Measurements from ENCODE around the gene COL24A1. TPM values are rescaled to one million over a fixed set of nuclear protein-coding genes. Genes with fewer than 3 reads are reported as not detected.

COL24A1 gene
- total and polyA plus RNA-seq, 2 of the 13 experiments (the other 11 are each of a cell fraction or from before 2014, with no cell fraction given), result 0.04 to 0.13 TPM

DNA sequence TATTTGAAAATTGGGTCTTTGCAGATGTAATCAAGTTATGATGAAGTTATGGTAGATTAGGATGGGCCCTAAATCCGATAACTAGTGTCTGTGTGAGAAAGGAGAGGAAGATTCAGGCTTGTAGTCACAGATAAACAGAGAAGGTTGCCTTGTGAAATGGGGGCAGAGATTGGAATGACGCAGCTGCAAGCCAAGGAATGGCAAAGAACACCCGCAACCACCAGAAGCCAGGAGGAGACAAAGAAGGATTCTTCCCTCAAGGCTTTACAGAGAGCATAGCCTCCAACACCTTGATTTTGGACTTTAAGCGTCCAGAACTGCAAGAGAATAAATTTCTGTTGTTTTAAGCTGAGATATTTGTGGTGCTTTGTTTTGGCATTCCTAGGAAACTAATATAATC is 35.4 kb upstream of the COL24A1 start (continued):
- TF ChIP-seq, protein P1, sequence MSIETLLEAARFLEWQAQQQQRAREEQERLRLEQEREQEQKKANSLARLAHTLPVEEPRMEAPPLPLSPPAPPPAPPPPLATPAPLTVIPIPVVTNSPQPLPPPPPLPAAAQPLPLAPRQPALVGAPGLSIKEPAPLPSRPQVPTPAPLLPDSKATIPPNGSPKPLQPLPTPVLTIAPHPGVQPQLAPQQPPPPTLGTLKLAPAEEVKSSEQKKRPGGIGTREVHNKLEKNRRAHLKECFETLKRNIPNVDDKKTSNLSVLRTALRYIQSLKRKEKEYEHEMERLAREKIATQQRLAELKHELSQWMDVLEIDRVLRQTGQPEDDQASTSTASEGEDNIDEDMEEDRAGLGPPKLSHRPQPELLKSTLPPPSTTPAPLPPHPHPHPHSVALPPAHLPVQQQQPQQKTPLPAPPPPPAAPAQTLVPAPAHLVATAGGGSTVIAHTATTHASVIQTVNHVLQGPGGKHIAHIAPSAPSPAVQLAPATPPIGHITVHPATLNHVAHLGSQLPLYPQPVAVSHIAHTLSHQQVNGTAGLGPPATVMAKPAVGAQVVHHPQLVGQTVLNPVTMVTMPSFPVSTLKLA (IDR thresholded peaks at IDR 0.05), result no peak

DNA sequence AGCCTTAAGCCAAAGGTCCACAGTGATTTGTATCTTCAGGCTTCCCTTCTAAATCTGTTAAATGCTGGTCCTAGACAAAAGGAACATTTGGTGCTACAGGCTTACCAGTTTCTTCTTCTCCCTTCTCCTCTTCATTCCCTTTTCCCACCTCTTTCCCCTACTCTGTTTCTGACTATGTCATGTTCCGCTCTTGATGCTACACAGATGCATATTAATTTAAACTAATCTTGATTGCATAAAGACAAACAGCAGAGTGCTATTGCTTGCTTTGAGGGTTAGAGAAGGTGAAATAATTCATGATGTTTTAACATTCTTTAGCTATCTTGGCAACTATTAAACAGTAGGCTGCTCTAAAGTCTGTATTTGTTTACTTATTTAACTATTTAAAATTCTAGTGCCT is 34.3 kb upstream of the COL24A1 start:
- H3K27me3 ChIP-seq (ENCODE audit: control insufficient read depth in 1 of 2, insufficient read depth in 2 of 2, low read length in 2 of 2), result no peaks in the 10 kb centered on the region
- no peak overlapping the region for H3K4me2 ChIP-seq (ENCODE audit: low read depth, low read length)
- H3K79me2 ChIP-seq (ENCODE audit: insufficient read depth, low read length), result no peaks in the 10 kb centered on the region
- ChIA-PET POLR2A (no interaction called here), CTCF (ENCODE audit: low intra/inter-chr PET ratio, low total read pairs) (no interaction called here)
- ATAC-seq, result no peak
- intact Hi-C loops (cut with micrococcal nuclease; ENCODE audit: unreplicated experiment) (no loop called here), in situ Hi-C loops (cut with HindIII; ENCODE audit: extremely low pct_ligation_motif_present, low pct_unique_long_range_greater_than_20kb) (no loop called here)
- H3K4me3 ChIP-seq (replicated peaks in 1 of 3; ENCODE audit: insufficient read depth in 1 of 3, low read depth in 2 of 3, low read length in 3 of 3), result no peak overlapping the region
- no peak overlapping the region for H2AFZ ChIP-seq (ENCODE audit: low read length)
- DNase-seq (ENCODE audit: low spot score), result no peak
- BruUV-seq (replicated peaks), result no TSS peak
- H3K4me1 ChIP-seq (ENCODE audit: insufficient read depth, low read length), result no peaks in the 10 kb centered on the region
- H3K27ac ChIP-seq (ENCODE audit: extremely low read length, insufficient read depth, low read length), result no peak overlapping the region
- TF ChIP-seq ZNF891 (CRISPR knock-in tag; IDR thresholded peaks at IDR 0.05), result no peak
- TF ChIP-seq STAT5B (CRISPR knock-in tag; IDR thresholded peaks at IDR 0.05), result no peak
- no peak for TF ChIP-seq ZNF557 (CRISPR knock-in tag; IDR thresholded peaks at IDR 0.05)
- no peak for TF ChIP-seq KLF15 (CRISPR knock-in tag; IDR thresholded peaks at IDR 0.05; ENCODE audit: borderline replicate concordance)
- no peak for TF ChIP-seq SNAPC2 (CRISPR knock-in tag; IDR thresholded peaks at IDR 0.05)
- no peaks in the 10 kb centered on the region for H3K36me3 ChIP-seq (replicated peaks in 1 of 2; ENCODE audit: control insufficient read depth in 1 of 2, insufficient read depth in 2 of 2, low read length in 2 of 2)
- FAIRE-seq, result no peak
- no peak overlapping the region for H3K9ac ChIP-seq (ENCODE audit: insufficient read depth, low read depth, low read length)
- H4K20me1 ChIP-seq (ENCODE audit: insufficient read depth, low read length), result no peaks in the 10 kb centered on the region
- H3K9me3 ChIP-seq (ENCODE audit: low read length), result no peaks in the 10 kb centered on the region
- 8% methylated on average over 1 of the region's 1 CpG for WGBS (ENCODE audit: low lambda C conversion rate)

DNA sequence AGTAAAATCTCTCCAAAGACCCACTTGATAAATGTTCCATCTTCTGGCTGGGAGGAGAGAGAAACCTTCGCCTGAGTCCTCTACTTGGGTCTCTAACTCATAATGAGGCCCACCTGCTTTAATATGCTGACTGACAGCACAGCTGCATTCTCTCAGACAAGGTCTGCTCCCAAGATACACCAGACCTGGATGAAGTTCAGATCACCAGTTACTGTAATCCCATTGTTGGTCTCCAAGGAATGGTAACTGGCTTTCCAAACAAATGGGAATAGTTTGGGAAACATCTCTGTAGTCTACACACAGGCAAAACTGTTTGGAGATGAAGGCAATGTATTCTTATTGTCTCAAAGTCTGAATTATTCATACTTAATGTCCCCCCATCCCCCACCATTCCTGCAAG is 27.9 kb upstream of the COL24A1 start:
- no peaks in the 10 kb centered on the region for H3K36me3 ChIP-seq (replicated peaks in 1 of 2; ENCODE audit: control insufficient read depth in 1 of 2, insufficient read depth in 2 of 2, low read length in 2 of 2)
- intact Hi-C loops (cut with micrococcal nuclease; ENCODE audit: unreplicated experiment) (no loop called here), in situ Hi-C loops (cut with HindIII; ENCODE audit: extremely low pct_ligation_motif_present, low pct_unique_long_range_greater_than_20kb) (no loop called here)
- WGBS (ENCODE audit: low lambda C conversion rate), result 0% methylated on average over 1 of the region's 1 CpG
- H3K79me2 ChIP-seq (ENCODE audit: insufficient read depth, low read length), result no peaks in the 10 kb centered on the region
- BruUV-seq (replicated peaks), result no TSS peak
- DNase-seq (ENCODE audit: low spot score), result no peak
- H3K9me3 ChIP-seq (ENCODE audit: low read length), result no peaks in the 10 kb centered on the region
- no peak overlapping the region for H2AFZ ChIP-seq (ENCODE audit: low read length)
- H3K9ac ChIP-seq (ENCODE audit: insufficient read depth, low read depth, low read length), result no peak overlapping the region
- ATAC-seq, result no peak
- ChIA-PET CTCF (ENCODE audit: low intra/inter-chr PET ratio, low total read pairs) (no interaction called here), POLR2A (no interaction called here)
- no peak overlapping the region for H3K4me2 ChIP-seq (ENCODE audit: low read depth, low read length)
- H3K4me3 ChIP-seq (replicated peaks in 1 of 3; ENCODE audit: insufficient read depth in 1 of 3, low read depth in 2 of 3, low read length in 3 of 3), result no peak overlapping the region
- FAIRE-seq, result no peak
- no peaks in the 10 kb centered on the region for H3K27me3 ChIP-seq (ENCODE audit: control insufficient read depth in 1 of 2, insufficient read depth in 2 of 2, low read length in 2 of 2)
- no peaks in the 10 kb centered on the region for H3K4me1 ChIP-seq (ENCODE audit: insufficient read depth, low read length)
- no peak overlapping the region for H3K27ac ChIP-seq (ENCODE audit: extremely low read length, insufficient read depth, low read length)
- H4K20me1 ChIP-seq (ENCODE audit: insufficient read depth, low read length), result no peaks in the 10 kb centered on the region
- TF ChIP-seq MLXIP (CRISPR knock-in tag; IDR thresholded peaks at IDR 0.05; ENCODE audit: borderline replicate concordance), result no peak
- TF ChIP-seq RBM39 (IDR thresholded peaks at IDR 0.05; ENCODE audit: low read depth, low read length, poor library complexity, severe bottlenecking), result no peak
- TF ChIP-seq ZNF124 (CRISPR knock-in tag; IDR thresholded peaks at IDR 0.05), result no peak
